Spleen (tissue), 11 donors: ENCODE data around the gene IL1RL1. TPM values are rescaled to one million over a fixed set of nuclear protein-coding genes. Genes with fewer than 3 reads are reported as not detected.
A peak's percentile ranks its signal among the peaks of the same experiment; 100 is the strongest.
"Not testable (repeated sequence)": the region's sequence is repeated elsewhere in the genome, so short reads cannot be mapped to it uniquely, and the experiment has no call there.

Experiments
- DNase-seq: peaks from one replicate; pipeline ENCODE4 v3.0.0-alpha.2; 2020
- H3K27ac ChIP-seq, 8 donors: fragments of 200-600 bp; sonication (generic) in 7 of 8; 1 replicate in 4 of 8; 2 replicates in 4 of 8; pipeline versions ENCODE4 v1.5.0 to v1.8.0; 2016 to 2021; ENCODE audit warnings: inconsistent platforms in 4 of 8, mild to moderate bottlenecking in 4 of 8, moderate library complexity in 1 of 8
- H3K27me3 ChIP-seq, 7 donors: fragments of 200-600 bp; sonication (generic) in 6 of 7; replicated peaks in 1 of 7; 1 replicate in 4 of 7; 2 replicates in 3 of 7; pipeline versions ENCODE4 v1.5.0 to v1.8.0; 2016 to 2021; ENCODE audit warnings: inconsistent platforms in 3 of 7, mild to moderate bottlenecking in 1 of 7
- H3K36me3 ChIP-seq, 6 donors: fragments of 200-600 bp; sonication (generic) in 5 of 6; 1 replicate in 4 of 6; 2 replicates in 2 of 6; pipeline versions ENCODE4 v1.5.0 to v1.8.0; 2016 to 2021; ENCODE audit warnings: inconsistent platforms in 2 of 6
- H3K4me1 ChIP-seq, 6 donors: fragments of 200-600 bp; sonication (generic) in 5 of 6; 1 replicate in 3 of 6; 2 replicates in 3 of 6; pipeline versions ENCODE4 v1.5.0 to v1.8.0; 2016 to 2021; ENCODE audit warnings: inconsistent platforms in 3 of 6
- H3K4me3 ChIP-seq, 8 donors: fragments of 200-600 bp; sonication (generic) in 7 of 8; 1 replicate in 4 of 8; 2 replicates in 4 of 8; pipeline versions ENCODE4 v1.5.0 to v1.8.0; 2016 to 2021; ENCODE audit warnings: inconsistent platforms in 4 of 8, mild to moderate bottlenecking in 4 of 8, moderate library complexity in 2 of 8
- H3K9me3 ChIP-seq, 8 donors: fragments of 200-600 bp; sonication (generic) in 7 of 8; 1 replicate in 4 of 8; 2 replicates in 4 of 8; pipeline versions ENCODE4 v1.5.0 to v1.8.0; 2016 to 2021; ENCODE audit warnings: inconsistent platforms in 4 of 8
- CTCF ChIP-seq, 11 experiments: fragments of 200-600 bp in 7 of 11; fragments of 450-650 bp in 4 of 11; sonication (generic) in 4 of 11; IDR thresholded peaks in 8 of 11; conservative IDR thresholded peaks in 3 of 11; 1 replicate in 7 of 11; 2 replicates in 4 of 11; pipeline versions ENCODE4 v1.4.0 to v1.8.0; 2016 to 2021; ENCODE audit warnings: antibody characterized with exemption in 11 of 11, inconsistent platforms in 4 of 11, mild to moderate bottlenecking in 1 of 11
- POLR2A ChIP-seq, 3 donors: fragments of 450-650 bp; IDR thresholded peaks; one replicate each; pipeline ENCODE4 v1.5.1; 2017; ENCODE audit warnings: antibody characterized with exemption in 3 of 3, mild to moderate bottlenecking in 1 of 3
- POLR2AphosphoS5 ChIP-seq, 3 donors: sonication (generic); formaldehyde crosslinking; IDR thresholded peaks; one replicate each; pipeline ENCODE4 v1.5.1; 2017; ENCODE audit warnings: antibody characterized with exemption in 3 of 3
- WGBS, 5 donors: extraction: QIAGEN DNeasy Blood & Tissue Kit in 3 of 5; methylation state at CpG; one replicate each; pipeline versions ENCODE4 v1.1.5 to v1.1.7; 2013 to 2018; 5-methylcytosine and 5-hydroxymethylcytosine counted together
- intact Hi-C: fragments of 100-400 bp; cut with DNase I; formaldehyde crosslinking; loops from one replicate; pipeline ENCODE4 v1.15.0; 2023; ENCODE audit warnings: low total_unique reads
- polyA plus RNA-seq, 3 donors: library from polyadenylated mRNA; stranded (reverse); fragments of 200-250 nt; gene quantifications; one replicate each; pipeline ENCODE4 v1.2.1, GENCODE V29; 2013
- total RNA-seq, 7 donors: library from RNA; depleted of rRNA in 3 of 7; stranded (reverse); fragments of >200 nt in 3 of 7; fragmentation: NEBNext Ultra II Directional in 4 of 7; extraction: Animal tissue kit (Norgen Biotek cat#: 25700) in 4 of 7; gene quantifications; one replicate each; pipeline versions ENCODE4 v1.1.0 to v1.2.1, GENCODE V29; 2016 to 2021
- donor health status: healthy with polysubstance abuse.
- donor health status: DM: no; HTN: no; CAD: no; lungs with moderate emphysema.
- donor health status: DM: no; HTN: no; CAD: no.
- donor health status: Bipolar disorder and iron deficiency.
- donor health status: healthy.
- donor health status: DM: no; HTN: no; CAD: no.
- donor health status: DM: yes; HTN: yes; CAD: no.

Gene IL1RL1
- total and polyA plus RNA-seq, 10 donors = 0.11 to 19.6 (median 1.6) TPM

- H3K9me3 ChIP-seq = no peaks in the 10 kb centered on the region
- H3K27ac ChIP-seq = peak overlapping the region in 2 of 8 donors; percentile 16 to 49
- H3K27me3 ChIP-seq = no peaks in the 10 kb centered on the region
- DNase-seq = no peak
- H3K4me3 ChIP-seq = no peak overlapping the region
- intact Hi-C loops = no loop called here
- no peaks in the 10 kb centered on the region for H3K4me1 ChIP-seq
- H3K36me3 ChIP-seq = no peaks in the 10 kb centered on the region
- WGBS, 5 donors = 10 to 33% (median 20%) methylated on average over 2 of the region's 2 CpGs
- TF ChIP-seq CTCF (IDR thresholded peaks at IDR 0.05 in 8 of 11, conservative IDR thresholded peaks at IDR 0.05 in 3 of 11) = no peak
- TF ChIP-seq POLR2AphosphoS5 (IDR thresholded peaks at IDR 0.05) = no peak
- TF ChIP-seq POLR2A (IDR thresholded peaks at IDR 0.05) = no peak
Observed at GRCh38 chr2:102317715-102318114, 6.4 kb downstream of the IL1RL1 start.

- Histone ChIP-seq H3K9me3 (no peaks in the 10 kb centered on the region), H3K4me1 (no peaks in the 10 kb centered on the region), H3K4me3 (no peak overlapping the region), H3K36me3 (no peaks in the 10 kb centered on the region), H3K27ac (peak overlapping the region in 1 of 8 donors; percentile 49), H3K27me3 (no peaks in the 10 kb centered on the region)
- 91 to 98% (median 92%) methylated on average over 2 of the region's 2 CpGs for WGBS, 5 donors
- no peak for DNase-seq
- TF ChIP-seq POLR2A (IDR thresholded peaks at IDR 0.05) (no peak), POLR2AphosphoS5 (IDR thresholded peaks at IDR 0.05) (no peak), CTCF (IDR thresholded peaks at IDR 0.05 in 8 of 11, conservative IDR thresholded peaks at IDR 0.05 in 3 of 11) (no peak)
- intact Hi-C loops = no loop called here
Observed at GRCh38 chr2:102318437-102318836, 7.1 kb downstream of the IL1RL1 start.

- H3K4me3 ChIP-seq = no peak overlapping the region
- TF ChIP-seq CTCF (IDR thresholded peaks at IDR 0.05 in 8 of 11, conservative IDR thresholded peaks at IDR 0.05 in 3 of 11) (no peak), POLR2AphosphoS5 (IDR thresholded peaks at IDR 0.05) (no peak), POLR2A (IDR thresholded peaks at IDR 0.05) (no peak)
- intact Hi-C loops = no loop called here
- peak overlapping the region in 2 of 8 donors; percentile 9 to 61 for H3K27ac ChIP-seq
- no peaks in the 10 kb centered on the region for H3K27me3 ChIP-seq
- WGBS, 5 donors = 60 to 94% (median 76%) methylated on average over 6 of the region's 6 CpGs
- no peaks in the 10 kb centered on the region for H3K4me1 ChIP-seq
- H3K36me3 ChIP-seq = no peaks in the 10 kb centered on the region
- H3K9me3 ChIP-seq = peaks cover 0 to 3% (median 0%) of the 10 kb centered on the region in 8 donors
- DNase-seq = no peak
Observed at GRCh38 chr2:102321941-102322719, 10.8 kb downstream of the IL1RL1 start.

- WGBS, 5 donors = 82 to 100% (median 94%) methylated on average over 4 to 5 of the region's 5 CpGs
- H3K27ac ChIP-seq, H3K36me3 ChIP-seq, DNase-seq, intact Hi-C loops, H3K4me1 ChIP-seq, H3K4me3 ChIP-seq, H3K27me3 ChIP-seq, H3K9me3 ChIP-seq: not testable (repeated sequence)
Observed at GRCh38 chr2:102324914-102325313, 13.6 kb downstream of the IL1RL1 start.
